ENCODE data around the gene GPR35. TPM values are rescaled to one million over a fixed set of nuclear protein-coding genes. Genes with fewer than 3 reads are reported as not detected.

Gene GPR35, protein sequence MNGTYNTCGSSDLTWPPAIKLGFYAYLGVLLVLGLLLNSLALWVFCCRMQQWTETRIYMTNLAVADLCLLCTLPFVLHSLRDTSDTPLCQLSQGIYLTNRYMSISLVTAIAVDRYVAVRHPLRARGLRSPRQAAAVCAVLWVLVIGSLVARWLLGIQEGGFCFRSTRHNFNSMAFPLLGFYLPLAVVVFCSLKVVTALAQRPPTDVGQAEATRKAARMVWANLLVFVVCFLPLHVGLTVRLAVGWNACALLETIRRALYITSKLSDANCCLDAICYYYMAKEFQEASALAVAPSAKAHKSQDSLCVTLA
- total RNA-seq = 1 to 10 TPM; 1.1 to 1.3 TPM
- long read RNA-seq = 0 reads

DNA sequence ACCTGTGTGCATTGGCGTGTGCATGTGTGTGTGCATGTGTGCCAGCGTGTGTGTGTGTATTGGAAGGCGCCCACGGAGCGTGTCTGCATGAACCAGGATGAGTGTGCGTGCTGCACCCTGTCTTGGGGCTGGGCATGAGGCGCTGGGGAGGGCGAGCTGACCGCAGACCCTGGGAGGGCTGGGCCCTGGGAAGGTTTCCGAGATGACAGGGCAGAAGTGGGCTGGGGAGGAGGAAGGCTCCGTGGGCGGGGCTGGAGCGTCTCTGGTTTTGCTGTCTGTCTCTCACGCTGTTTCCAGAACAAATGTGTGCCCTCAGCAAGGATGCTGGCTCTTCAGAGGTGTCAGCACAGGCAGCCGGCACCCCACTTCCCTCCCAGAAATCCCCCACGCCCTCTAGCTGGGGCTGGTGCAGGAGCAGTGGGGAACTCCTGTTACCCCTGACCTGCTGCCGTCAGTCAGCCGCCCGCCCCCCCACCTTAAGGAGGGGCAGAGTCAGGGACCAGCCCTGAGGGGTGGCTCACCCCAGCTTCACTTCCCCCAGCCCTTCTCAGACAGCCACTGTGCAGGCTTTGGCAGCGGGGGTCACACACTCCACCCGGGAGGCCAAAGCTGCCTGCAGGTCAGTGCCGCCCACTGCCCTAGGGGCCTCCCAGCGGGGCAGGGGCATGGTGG lies at the start of gene GPR35:
Gene GPR35, plus strand, starts transcription at position 531 of the 672 bp plus-strand sequence. CDS start 4,473 bp downstream, outside the sequence.
- ATAC-seq (peak in 1 of 2 donors; percentile 45), DNase-seq (peak; percentile 48)
- intact Hi-C loops (cut with DNase I) = no loop called here

GRCh38 chr2:240576036-240576435 lies 49.2 kb upstream of the GPR35 start:
- intact Hi-C loops (cut with DNase I) = no loop called here
- no peak for DNase-seq
- ATAC-seq = no peak

- intact Hi-C loops (cut with DNase I) = no loop called here
- DNase-seq (no peak), ATAC-seq (no peak)
Measured at GRCh38 chr2:240576436-240577205, 48.7 kb upstream of the GPR35 start.

DNA sequence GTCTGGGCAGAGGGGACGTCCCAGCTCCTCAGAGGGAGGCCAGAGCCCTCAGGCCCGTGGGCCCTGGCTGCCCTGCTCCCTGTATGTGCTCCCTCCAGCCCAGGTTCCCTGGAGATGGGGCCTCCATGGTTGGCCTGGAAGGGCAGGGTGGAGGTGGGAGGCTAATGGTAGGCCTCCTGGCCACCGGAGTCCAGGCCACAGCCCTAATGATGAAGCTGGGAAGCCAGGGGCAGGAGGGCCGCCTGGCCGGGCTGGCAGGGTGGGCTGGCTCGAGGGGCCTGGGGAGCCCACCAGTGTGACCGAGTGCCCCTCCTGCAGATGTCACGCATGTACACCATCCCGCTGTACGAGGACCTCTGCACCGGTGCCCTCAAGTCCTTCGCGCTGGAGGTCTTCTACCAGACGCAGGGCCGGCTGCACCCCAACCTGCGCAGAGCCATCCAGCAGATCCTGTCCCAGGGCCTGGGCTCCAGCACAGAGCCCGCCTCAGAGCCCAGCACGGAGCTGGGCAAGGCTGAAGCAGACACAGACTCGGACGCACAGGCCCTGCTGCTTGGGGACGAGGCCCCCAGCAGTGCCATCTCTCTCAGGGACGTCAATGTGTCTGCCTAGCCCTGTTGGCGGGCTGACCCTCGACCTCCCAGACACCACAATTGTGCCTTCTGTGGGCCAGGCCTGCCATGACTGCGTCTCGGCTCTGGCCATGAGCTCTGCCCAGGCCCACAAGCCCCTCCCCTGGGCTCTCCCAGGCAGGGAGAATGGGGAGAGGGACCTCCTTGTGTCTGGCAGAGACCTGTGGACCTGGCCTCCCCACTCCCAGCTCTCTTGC lies 47.8 kb upstream of the GPR35 start:
- no peak for DNase-seq
- intact Hi-C loops (cut with DNase I) = no loop called here
- no peak for ATAC-seq

GRCh38 chr2:240578110-240578450 lies 47.2 kb upstream of the GPR35 start:
- intact Hi-C loops (cut with DNase I) = no loop called here
- no peak for ATAC-seq
- DNase-seq = no peak

- intact Hi-C loops (cut with DNase I) = no loop called here
- ATAC-seq (no peak), DNase-seq (no peak)
Measured at GRCh38 chr2:240578488-240578887, 46.8 kb upstream of the GPR35 start.

DNA sequence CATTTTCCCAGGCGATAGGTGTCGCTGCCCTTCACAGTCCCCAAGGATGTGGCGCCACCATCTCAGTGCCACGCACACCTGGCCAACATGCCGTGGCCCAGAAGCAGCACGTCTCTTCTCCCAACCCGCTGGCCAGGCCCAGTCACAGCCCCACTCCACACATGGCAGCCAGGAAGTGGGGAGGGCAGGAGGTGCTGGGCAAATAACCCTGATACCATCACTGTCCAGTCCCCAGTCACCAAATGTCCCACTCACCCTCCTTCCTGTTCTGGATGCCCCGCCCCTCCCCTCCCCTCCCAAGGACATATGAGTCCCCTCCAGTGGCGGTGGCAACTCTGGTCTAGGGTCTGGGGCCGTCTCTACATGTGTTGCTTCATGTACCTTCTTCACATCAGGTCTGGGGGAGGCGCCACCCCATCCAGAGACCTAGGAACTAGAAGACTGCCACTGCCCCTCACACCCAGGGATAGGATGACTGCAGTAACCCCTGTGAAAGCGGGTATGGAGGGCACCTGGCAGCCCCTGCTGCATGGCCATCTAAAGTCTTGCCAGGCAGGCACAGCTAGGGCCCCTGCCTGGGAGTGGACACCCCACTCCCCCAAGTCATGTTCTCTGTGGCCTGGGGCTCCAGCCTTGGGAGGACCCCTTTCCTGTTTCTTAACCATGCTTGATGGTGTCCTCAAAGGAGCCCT lies 46.1 kb upstream of the GPR35 start:
- DNase-seq = no peak
- intact Hi-C loops (cut with DNase I) = no loop called here
- no peak for ATAC-seq

DNA sequence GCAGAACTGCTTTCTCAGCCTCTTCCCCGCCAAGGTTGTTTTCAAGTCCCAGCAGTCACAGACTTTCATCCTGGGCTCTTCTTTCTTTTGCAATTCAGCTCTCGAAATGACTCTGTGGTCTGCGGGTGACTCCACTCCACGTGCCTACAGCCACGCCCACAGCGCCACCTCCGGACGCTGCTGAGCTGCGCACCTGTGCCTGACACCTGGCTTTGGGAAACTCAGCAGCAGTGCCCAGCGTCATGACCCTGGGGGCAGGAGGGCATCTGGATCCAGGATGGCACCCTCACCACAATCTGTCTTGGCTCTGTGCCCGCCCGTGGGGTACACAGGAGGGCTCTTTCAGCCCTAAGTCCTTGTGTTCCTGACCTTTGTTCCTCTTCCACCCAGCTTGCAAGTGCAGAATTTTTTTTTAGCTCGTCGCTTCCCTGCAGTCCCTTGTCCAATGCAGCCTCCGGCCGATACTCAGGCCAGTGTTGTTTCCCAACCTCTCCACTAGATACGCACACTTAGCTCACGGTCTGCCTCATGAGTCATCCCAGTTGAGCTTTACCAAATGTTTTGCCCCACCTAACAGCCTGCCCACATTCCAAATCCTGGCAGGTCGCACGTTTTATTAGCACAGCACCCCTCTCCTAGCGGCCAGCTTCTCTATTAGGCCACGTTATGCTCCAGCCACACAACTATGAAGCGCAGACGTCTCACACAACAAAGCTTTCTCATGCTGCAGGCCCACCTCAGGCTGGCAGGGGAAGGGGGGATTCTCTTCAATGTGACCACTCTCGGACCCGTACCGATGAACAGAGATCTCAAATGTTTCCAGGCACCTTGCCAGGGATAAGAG lies 45.3 kb upstream of the GPR35 start:
- intact Hi-C loops (cut with DNase I) = no loop called here
- ATAC-seq (peak; percentile 84 to 87), DNase-seq (peak; percentile 63)

DNA sequence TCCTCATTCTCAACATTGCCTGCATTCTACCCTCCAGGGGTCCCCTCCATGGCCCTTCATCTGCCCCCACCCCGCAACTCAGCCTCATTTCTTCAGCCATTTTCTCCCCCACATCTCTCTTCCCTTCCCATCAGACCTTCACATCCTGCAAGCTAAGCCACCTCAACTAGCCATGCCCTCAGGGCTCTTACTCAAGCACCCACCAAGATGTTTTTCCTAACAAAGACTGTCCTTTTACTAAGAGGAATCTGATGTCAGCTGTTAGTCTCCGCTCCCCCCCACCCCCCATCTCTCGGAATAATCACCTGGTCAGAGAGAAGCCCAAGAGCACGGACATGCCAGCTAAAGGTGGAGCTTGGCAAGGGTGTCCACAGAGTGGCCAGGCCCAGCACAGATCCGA lies 43.5 kb upstream of the GPR35 start:
- no peak for ATAC-seq
- DNase-seq = no peak
- intact Hi-C loops (cut with DNase I) = no loop called here

- no peak for ATAC-seq
- intact Hi-C loops (cut with DNase I) = no loop called here
- no peak for DNase-seq
Measured at GRCh38 chr2:240582781-240583180, 42.5 kb upstream of the GPR35 start.

DNA sequence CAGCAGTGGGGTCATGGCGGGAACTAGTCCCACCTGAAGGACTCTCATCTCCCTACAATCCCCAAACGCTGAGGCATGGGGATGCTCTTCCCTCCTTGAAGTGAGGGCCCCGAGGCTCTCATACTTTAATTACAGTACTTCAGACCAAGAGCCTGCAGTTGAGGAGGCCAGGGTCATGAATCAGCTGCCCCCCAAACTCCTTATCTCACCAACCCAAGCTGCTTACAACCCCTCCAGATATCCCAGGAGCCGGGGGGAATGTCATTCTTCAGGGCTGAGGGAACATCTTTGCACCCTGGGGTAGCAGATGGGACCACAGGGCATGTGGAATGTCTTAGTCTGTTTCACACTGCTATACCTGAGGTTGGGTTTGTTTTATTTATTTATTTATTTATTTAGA lies 41.5 kb upstream of the GPR35 start:
- intact Hi-C loops (cut with DNase I) = no loop called here
- ATAC-seq (no peak), DNase-seq (no peak)

DNA sequence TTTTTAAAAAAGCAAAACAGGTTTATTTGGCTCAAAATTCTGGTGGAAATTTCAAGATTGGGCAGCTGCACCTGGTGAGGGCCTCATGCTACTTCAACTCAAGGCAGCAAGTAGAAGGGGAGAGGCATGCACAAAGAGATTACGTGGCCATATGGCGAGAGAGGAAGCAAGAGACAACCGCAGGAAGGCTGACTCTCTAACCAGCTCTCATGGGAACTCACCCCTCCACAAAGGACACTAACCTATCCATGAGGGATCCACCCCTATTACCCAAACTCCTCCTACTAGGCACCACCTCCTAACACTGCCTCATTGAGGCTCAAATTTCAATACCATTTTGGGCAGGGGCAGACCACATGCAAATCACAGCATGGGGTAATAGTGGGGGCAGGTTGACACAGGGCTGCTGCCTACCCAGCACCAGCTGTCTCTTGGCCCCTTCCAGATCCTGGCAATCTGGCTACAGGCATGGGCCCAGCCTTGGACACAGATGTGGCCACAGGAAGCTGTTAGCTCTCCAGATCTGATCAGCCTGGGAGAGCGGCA lies 40.7 kb upstream of the GPR35 start:
- ATAC-seq (no peak), DNase-seq (peak; percentile 3)
- intact Hi-C loops (cut with DNase I) = no loop called here

GRCh38 chr2:240585101-240585500 lies 40.2 kb upstream of the GPR35 start:
- ATAC-seq = no peak
- intact Hi-C loops (cut with DNase I) = no loop called here
- peak; percentile 14 for DNase-seq

- DNase-seq = peak; percentile 14
- no peak for ATAC-seq
- intact Hi-C loops (cut with DNase I) = no loop called here
Measured at GRCh38 chr2:240585681-240586197, 39.5 kb upstream of the GPR35 start.

DNA sequence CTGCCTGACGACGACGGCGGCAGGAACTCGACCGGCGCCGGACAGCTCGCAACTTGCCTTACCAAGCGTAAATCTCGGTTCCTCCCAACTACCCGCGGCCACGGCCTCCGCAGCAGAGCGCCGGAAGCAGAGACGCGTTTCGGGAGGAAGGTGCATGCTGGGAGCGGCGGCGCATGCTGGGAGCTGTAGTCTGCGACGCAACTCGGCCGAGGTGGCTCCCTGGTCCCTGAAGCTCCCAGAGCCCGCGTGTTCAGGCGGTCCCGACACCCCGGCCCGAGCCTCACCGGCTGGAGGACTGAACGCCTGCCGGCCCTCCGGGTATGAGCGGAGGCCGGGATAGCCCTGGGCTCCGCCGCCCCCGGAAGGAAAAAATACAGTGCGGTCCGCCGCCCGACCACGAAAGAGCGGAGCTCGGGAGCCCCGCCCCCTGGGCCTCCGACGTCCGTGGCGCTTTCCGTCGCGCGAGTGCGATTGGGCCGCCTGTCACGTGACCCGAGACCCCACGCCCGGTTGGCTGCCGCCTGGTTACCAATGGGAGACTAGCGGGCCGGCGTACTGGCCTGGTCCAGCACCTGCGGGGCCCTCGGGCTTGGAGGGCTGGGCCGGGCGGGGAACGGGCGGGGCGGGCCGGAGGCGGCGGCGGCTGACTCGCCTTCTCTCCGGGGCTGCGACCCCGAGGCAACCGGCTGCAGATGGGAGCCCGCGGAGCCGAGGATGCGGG lies 38.9 kb upstream of the GPR35 start, which contains the start of gene CAPN10:
Gene CAPN10, plus strand, starts transcription at position 537 of the 721 bp plus-strand sequence. Its CDS starts 178 bp downstream, at position 715.
- intact Hi-C loops (cut with DNase I) = no loop called here
- ATAC-seq (peak; percentile 97), DNase-seq (peak; percentile 99)

- DNase-seq (peak; percentile 57), ATAC-seq (peak; percentile 16 to 32)
- intact Hi-C loops (cut with DNase I) = no loop called here
Measured at GRCh38 chr2:240586919-240587800, 38.1 kb upstream of the GPR35 start.
